H9 (cell line): ENCODE measurements around the gene P3R3URF. TPM values are rescaled to one million over a fixed set of nuclear protein-coding genes. Genes with fewer than 3 reads are reported as not detected.

ENCODE experiments used
- DNase-seq: peaks from one replicate; pipeline ENCODE4 v3.0.0-alpha.2; 2017
- H2AFZ ChIP-seq: one replicate; pipeline ENCODE4 v1.6.1; 2013; ENCODE audit warnings: mild to moderate bottlenecking, low read length, control low read depth, moderate library complexity
- H2AK5ac ChIP-seq: 2 replicates; pipeline ENCODE4 v1.6.1; 2013; ENCODE audit warnings: low read length, control low read depth, mixed read lengths; ENCODE audit not compliant: insufficient read length
- H2BK120ac ChIP-seq: one replicate; pipeline ENCODE4 v1.6.1; 2013; ENCODE audit warnings: low read depth, mild to moderate bottlenecking, low read length, control low read depth, inconsistent platforms; ENCODE audit not compliant: poor library complexity, severe bottlenecking
- H2BK12ac ChIP-seq: 2 replicates; pipeline ENCODE4 v1.6.1; 2013; ENCODE audit warnings: low read length, control low read depth, mixed read lengths, low read depth; ENCODE audit not compliant: insufficient read length
- H2BK15ac ChIP-seq: 2 replicates; pipeline ENCODE4 v1.6.1; 2013; ENCODE audit warnings: low read depth, low read length, control low read depth
- H2BK20ac ChIP-seq: one replicate; pipeline ENCODE4 v1.6.1; 2013; ENCODE audit warnings: low read depth, mild to moderate bottlenecking, low read length, control low read depth, inconsistent platforms; ENCODE audit not compliant: poor library complexity, severe bottlenecking
- H2BK5ac ChIP-seq: 2 replicates; pipeline ENCODE4 v1.6.1; 2013; ENCODE audit warnings: low read length, control low read depth, mixed read lengths; ENCODE audit not compliant: insufficient read length
- H3K14ac ChIP-seq: 2 replicates; pipeline ENCODE4 v1.6.1; 2013; ENCODE audit warnings: low read length, control low read depth; ENCODE audit not compliant: insufficient read depth
- H3K18ac ChIP-seq: 2 replicates; pipeline ENCODE4 v1.6.1; 2013; ENCODE audit warnings: low read depth, mild to moderate bottlenecking, mixed read lengths, low read length, control low read depth; ENCODE audit not compliant: insufficient read length
- H3K23ac ChIP-seq: 2 replicates; pipeline ENCODE4 v1.6.1; 2013; ENCODE audit warnings: low read length, control low read depth, mixed read lengths, low read depth; ENCODE audit not compliant: insufficient read length
- H3K23me2 ChIP-seq: 2 replicates; pipeline ENCODE4 v1.6.1; 2013; ENCODE audit warnings: low read depth, mild to moderate bottlenecking, mixed read lengths, low read length, control low read depth; ENCODE audit not compliant: insufficient read length, poor library complexity, severe bottlenecking
- H3K27ac ChIP-seq: 2 replicates; pipeline ENCODE4 v1.5.1; 2013; ENCODE audit warnings: low read length, control low read depth, mixed read lengths, low read depth; ENCODE audit not compliant: insufficient read length
- H3K27me3 ChIP-seq: 2 replicates; pipeline ENCODE4 v1.6.1; 2013; ENCODE audit warnings: low read length, control low read depth, inconsistent platforms; ENCODE audit not compliant: insufficient read depth
- H3K4ac ChIP-seq: 2 replicates; pipeline ENCODE4 v1.6.1; 2013; ENCODE audit warnings: low read depth, mild to moderate bottlenecking, control low read depth, inconsistent platforms, low read length, moderate library complexity
- H3K4me1 ChIP-seq: 2 replicates; pipeline ENCODE4 v1.6.1; 2013; ENCODE audit warnings: low read length, control low read depth, inconsistent platforms; ENCODE audit not compliant: insufficient read depth
- H3K4me2 ChIP-seq: 2 replicates; pipeline ENCODE4 v1.6.1; 2013; ENCODE audit warnings: low read length, control low read depth, mixed read lengths; ENCODE audit not compliant: insufficient read length, insufficient read depth
- H3K56ac ChIP-seq: 2 replicates; pipeline ENCODE4 v1.6.1; 2013; ENCODE audit warnings: low read depth, mild to moderate bottlenecking, mixed read lengths, low read length, control low read depth; ENCODE audit not compliant: insufficient read length
- H3K79me1 ChIP-seq: 2 replicates; pipeline ENCODE4 v1.6.1; 2013; ENCODE audit warnings: low read depth, mild to moderate bottlenecking, moderate library complexity, low read length, control low read depth, inconsistent platforms; ENCODE audit not compliant: insufficient read depth, poor library complexity, severe bottlenecking
- H3K79me2 ChIP-seq: 2 replicates; pipeline ENCODE4 v1.6.1; 2013; ENCODE audit warnings: low read length, control low read depth, inconsistent platforms; ENCODE audit not compliant: insufficient read depth
- H3K9ac ChIP-seq: 2 replicates; pipeline ENCODE4 v1.6.1; 2013; ENCODE audit warnings: low read length, control low read depth, mixed read lengths; ENCODE audit not compliant: insufficient read length; ENCODE audit errors: extremely low read depth
- H3K9me3 ChIP-seq: one replicate; pipeline ENCODE4 v1.6.1; 2013; ENCODE audit warnings: low read depth, low read length, inconsistent platforms; ENCODE audit not compliant: control insufficient read depth
- H3T11ph ChIP-seq: one replicate; pipeline ENCODE4 v1.6.1; 2013; ENCODE audit warnings: mild to moderate bottlenecking, low read length, control low read depth, inconsistent platforms
- H4K20me1 ChIP-seq: one replicate; pipeline ENCODE4 v1.6.1; 2013; ENCODE audit not compliant: control insufficient read depth, insufficient read length, insufficient read depth
- H4K5ac ChIP-seq: 2 replicates; pipeline ENCODE4 v1.6.1; 2013; ENCODE audit warnings: low read depth, mild to moderate bottlenecking, mixed read lengths, low read length, control low read depth; ENCODE audit not compliant: insufficient read length
- H4K8ac ChIP-seq: replicated peaks from 2 replicates; pipeline ENCODE4 v1.6.1; 2013; ENCODE audit warnings: low read length, control low read depth, mixed read lengths, low read depth; ENCODE audit not compliant: insufficient read length
- H4K91ac ChIP-seq: 2 replicates; pipeline ENCODE4 v1.6.1; 2013; ENCODE audit warnings: low read depth, mild to moderate bottlenecking, moderate library complexity, mixed read lengths, low read length, control low read depth; ENCODE audit not compliant: insufficient read length
- H3K27ac Mint-ChIP-seq, 3 experiments: 2 replicates in 2 of 3; 3 replicates in 1 of 3; pipeline ENCODE4 v1.8.0; 2020 to 2021; ENCODE audit warnings: mixed read lengths in 3 of 3, mild to moderate bottlenecking in 1 of 3, moderate library complexity in 1 of 3
- H3K27me3 Mint-ChIP-seq: 2 replicates; pipeline ENCODE4 v1.8.0; 2021; ENCODE audit warnings: low read depth, mild to moderate bottlenecking, moderate library complexity, mixed read lengths
- H3K36me3 Mint-ChIP-seq, 3 experiments: 2 replicates in 2 of 3; 3 replicates in 1 of 3; pipeline ENCODE4 v1.8.0; 2020 to 2021; ENCODE audit warnings: low read depth in 3 of 3, mixed read lengths in 3 of 3; ENCODE audit not compliant: insufficient read depth in 1 of 3
- H3K4me1 Mint-ChIP-seq, 2 experiments: 2 replicates each; pipeline ENCODE4 v1.8.0; 2020; ENCODE audit warnings: mixed read lengths in 2 of 2
- H3K4me3 Mint-ChIP-seq, 2 experiments: 2 replicates in 1 of 2; 3 replicates in 1 of 2; pipeline ENCODE4 v1.8.0; 2020 to 2021; ENCODE audit warnings: mild to moderate bottlenecking in 2 of 2, mixed read lengths in 2 of 2, moderate library complexity in 1 of 2
- H3K9me3 Mint-ChIP-seq, 2 experiments: 2 replicates in 1 of 2; 3 replicates in 1 of 2; pipeline ENCODE4 v1.8.0; 2020; ENCODE audit warnings: mild to moderate bottlenecking in 2 of 2, mixed read lengths in 2 of 2, moderate library complexity in 1 of 2
- CTCF ChIP-seq: fragments of 200-600 bp; sonication (generic); conservative IDR thresholded peaks from 3 replicates; pipeline ENCODE4 v1.8.0; 2021; ENCODE audit warnings: antibody characterized with exemption, mild to moderate bottlenecking
- WGBS: extraction: QIAGEN DNeasy Blood & Tissue Kit; methylation state at CpG from one replicate; pipeline ENCODE4 v1.1.7; 2013; ENCODE audit warnings: missing lambda C conversion rate, low lambda C conversion rate, mixed read lengths; ENCODE audit not compliant: insufficient read length; ENCODE audit errors: extremely low coverage; 5-methylcytosine and 5-hydroxymethylcytosine counted together
- total RNA-seq: library from RNA; stranded (reverse); gene quantifications from 2 replicates; pipeline ENCODE4 v1.2.1, GENCODE V29; 2021

Gene P3R3URF
- total RNA-seq, 1 experiment from 2014 or later, result not detected

GRCh38 chr1:46219551-46220520 lies 43.5 kb upstream of the P3R3URF start:
- Histone ChIP-seq H3K56ac (no peak overlapping the region), H3K9ac (no peak overlapping the region), H3K27me3 (no peaks in the 10 kb centered on the region), H3K79me1 (no peaks in the 10 kb centered on the region), H4K8ac (no peak overlapping the region), H2BK20ac (no peak overlapping the region), H3K9me3 (no peaks in the 10 kb centered on the region), H4K5ac (no peak overlapping the region), H2BK5ac (no peak overlapping the region), H3K23ac (no peak overlapping the region), H3K14ac (no peak overlapping the region), H3K18ac (no peak overlapping the region), H3K4ac (no peak overlapping the region), H3K27ac (no peak overlapping the region), H2BK12ac (no peak overlapping the region), H4K20me1 (no peaks in the 10 kb centered on the region), H2AFZ (no peak overlapping the region), H3K79me2 (no peaks in the 10 kb centered on the region), H3K4me1 (no peaks in the 10 kb centered on the region; the same call in 1 of the 2 replicates), H2BK15ac (no peak overlapping the region), H3T11ph (no peak overlapping the region), H3K23me2 (no peaks in the 10 kb centered on the region), H4K91ac (no peak overlapping the region), H3K4me2 (no peak overlapping the region), H2AK5ac (no peak overlapping the region), H2BK120ac (no peak overlapping the region)
- WGBS, result no CpG with 5 or more reads among the region's 18 CpGs
- Mint-ChIP-seq H3K9me3 (no peaks in the 10 kb centered on the region), H3K27me3 (no peaks in the 10 kb centered on the region), H3K36me3 (peaks cover 0 to 14% (median 13%) of the 10 kb centered on the region in 3 experiments; a peak in 3 of 7 replicates), H3K4me3 (peak overlapping the region in 1 of 2 experiments; percentile 41; a peak in 1 of 5 replicates), H3K27ac (no peak overlapping the region), H3K4me1 (peaks cover 31 to 37% of the 10 kb centered on the region in 2 experiments)
- TF ChIP-seq CTCF, result no peak
- DNase-seq, result no peak
